A549 (cell line): ENCODE measurements around the gene CFAP77. TPM values are rescaled to one million over a fixed set of nuclear protein-coding genes. Genes with fewer than 3 reads are reported as not detected.

ENCODE experiments used
- ATAC-seq, 2 experiments: fragments of 200-7000 bp in 1 of 2; fragments of >200 bp in 1 of 2; cut with Nextera tagmentation in 1 of 2; cut with Tn5 transposase in 1 of 2; 3 replicates each; pipeline versions ENCODE4 v1.8.0 to v1.9.1; 2018 to 2020; ENCODE audit warnings: mild to moderate bottlenecking in 1 of 2, moderate library complexity in 1 of 2
- CTCF ChIA-PET: fragments of 300-600 bp; sonication (Branson Sonifier 250); formaldehyde crosslinking; extraction: SDS; loops from one replicate; lab custom pipeline; 2021; ENCODE audit warnings: antibody characterized with exemption, inconsistent platforms; lab: Yijun Ruan, JAX
- POLR2A ChIA-PET: fragments of 350-600 bp; formaldehyde crosslinking; extraction: SDS; loops from one replicate; lab custom pipeline; 2021; ENCODE audit warnings: antibody characterized with exemption, inconsistent platforms; lab: Yijun Ruan, JAX
- DNase-seq, 2 experiments: peaks; one replicate each; pipeline versions ENCODE4 v3.0.0 to v3.0.0-alpha.2; 2011 to 2016; ENCODE audit warnings: low read depth in 1 of 2, low spot score in 1 of 2
- FAIRE-seq: peaks from 2 replicates; lab custom pipeline; 2011; peaks lifted over from hg19 to GRCh38; lab: Jason Lieb, UNC
- H3K27ac ChIP-seq, 2 experiments: fragments of >200 bp; sonication (Bioruptor Twin); formaldehyde crosslinking; 3 replicates each; pipeline ENCODE4 v1.5.1; 2016 to 2017
- H3K4me1 ChIP-seq: fragments of >200 bp; sonication (Bioruptor Twin); formaldehyde crosslinking; 3 replicates; pipeline ENCODE4 v1.6.1; 2016
- H3K4me2 ChIP-seq: fragments of >200 bp; sonication (Bioruptor Twin); formaldehyde crosslinking; 3 replicates; pipeline ENCODE4 v1.6.1; 2016
- H3K4me3 ChIP-seq: fragments of >200 bp; sonication (Bioruptor Twin); formaldehyde crosslinking; 3 replicates; pipeline ENCODE4 v1.5.1; 2016
- H3K9me3 ChIP-seq: fragments of >200 bp; sonication (Bioruptor Twin); formaldehyde crosslinking; 3 replicates; pipeline ENCODE4 v1.6.1; 2016
- BHLHE40 ChIP-seq: IDR thresholded peaks from 2 replicates; pipeline ENCODE4 v1.6.1; 2012; ENCODE audit warnings: low read depth, low read length, inconsistent platforms
- CHD2 ChIP-seq: fragments of 150-350 bp; IDR thresholded peaks from 2 replicates; pipeline ENCODE4 v1.6.1; 2014; ENCODE audit warnings: low read length; ENCODE audit not compliant: partially characterized antibody
- CHD4 ChIP-seq: fragments of 200-600 bp; sonication (generic); IDR thresholded peaks from 2 replicates; pipeline ENCODE4 v1.6.1; 2016; ENCODE audit warnings: antibody characterized with exemption, mild to moderate bottlenecking, borderline replicate concordance
- FOSB ChIP-seq: fragments of 250-450 bp; sonication (Bioruptor Pico); IDR thresholded peaks from 2 replicates; pipeline ENCODE4 v1.5.0; 2020; ENCODE audit warnings: mild to moderate bottlenecking, moderate library complexity
- FOSL2 ChIP-seq, 2 experiments: fragments of 450-650 bp in 1 of 2; fragments of >200 bp in 1 of 2; sonication (Bioruptor Twin) in 1 of 2; formaldehyde crosslinking; IDR thresholded peaks; 2 replicates each; pipeline versions ENCODE4 v1.5.0 to v1.6.1; 2016 to 2020; ENCODE audit warnings: mild to moderate bottlenecking in 1 of 2, moderate library complexity in 1 of 2
- FOXS1 ChIP-seq: fragments of 250-450 bp; sonication (Bioruptor Pico); IDR thresholded peaks from 2 replicates; pipeline ENCODE4 v1.5.0; 2020; ENCODE audit warnings: mild to moderate bottlenecking, moderate library complexity
- HDAC2 ChIP-seq: fragments of 200-600 bp; sonication (generic); IDR thresholded peaks from 2 replicates; pipeline ENCODE4 v1.6.1; 2016
- JUNB ChIP-seq: fragments of >200 bp; sonication (Bioruptor Twin); formaldehyde crosslinking; IDR thresholded peaks from 2 replicates; pipeline ENCODE4 v1.6.1; 2016
- NPAS2 ChIP-seq: fragments of 250-450 bp; sonication (Bioruptor Pico); IDR thresholded peaks from 2 replicates; pipeline ENCODE4 v1.8.0; 2022; ENCODE audit warnings: mild to moderate bottlenecking, moderate library complexity, borderline replicate concordance
- RAD21 ChIP-seq, 2 experiments: fragments of >200 bp in 1 of 2; sonication (Bioruptor Twin) in 1 of 2; formaldehyde crosslinking in 1 of 2; IDR thresholded peaks in 1 of 2; conservative IDR thresholded peaks in 1 of 2; 2 replicates in 1 of 2; 3 replicates in 1 of 2; pipeline ENCODE4 v1.6.1; 2012 to 2018; ENCODE audit warnings: inconsistent platforms in 1 of 2
- RCOR1 ChIP-seq: fragments of 150-350 bp; IDR thresholded peaks from 2 replicates; pipeline ENCODE4 v1.6.1; 2014; ENCODE audit warnings: antibody characterized with exemption, low read length, low read depth
- RFX5 ChIP-seq: fragments of 450-650 bp; IDR thresholded peaks from 2 replicates; pipeline ENCODE4 v1.7.1; 2014; ENCODE audit warnings: antibody characterized with exemption, mild to moderate bottlenecking, moderate library complexity
- TFCP2L1 ChIP-seq: fragments of 250-450 bp; sonication (Bioruptor Pico); IDR thresholded peaks from 2 replicates; pipeline ENCODE4 v1.5.0; 2021; ENCODE audit warnings: mild to moderate bottlenecking
- TP53 ChIP-seq: fragments of 250-450 bp; sonication (Bioruptor Pico); IDR thresholded peaks from 2 replicates; pipeline ENCODE4 v1.5.0; 2021; ENCODE audit warnings: mild to moderate bottlenecking, moderate library complexity
- ZFP36 ChIP-seq: fragments of 450-650 bp; IDR thresholded peaks from 2 replicates; pipeline ENCODE4 v1.6.1; 2014; ENCODE audit warnings: borderline replicate concordance; ENCODE audit not compliant: partially characterized antibody
- ZSCAN20 ChIP-seq: fragments of 250-450 bp; sonication (Bioruptor Pico); IDR thresholded peaks from 2 replicates; pipeline ENCODE4 v1.8.0; 2022; ENCODE audit warnings: mild to moderate bottlenecking, moderate library complexity
- WGBS: methylation state at CpG from one replicate; pipeline ENCODE4 v1.1.6; 2017; ENCODE audit errors: missing lambda C conversion rate; 5-methylcytosine and 5-hydroxymethylcytosine counted together
- polyA plus RNA-seq, 4 experiments: library from polyadenylated mRNA; depleted of rRNA in 3 of 4; stranded (reverse); fragments of >200 nt; fragmentation: RNase III in 1 of 4; extraction: RNeasy Plus Mini Kit Qiagen cat#74134 plus additional on column Dnase treatment in 1 of 4; gene quantifications; 2 replicates in 3 of 4; 3 replicates in 1 of 4; pipeline ENCODE4 v1.2.3, GENCODE V29; 2011 to 2017
- TF ChIP-seq, protein P1 (sequence below): fragments of 200-600 bp; sonication (generic); IDR thresholded peaks from 2 replicates; pipeline ENCODE4 v1.6.1; 2016; ENCODE audit warnings: antibody characterized with exemption, mild to moderate bottlenecking, moderate library complexity
- TF ChIP-seq, protein P2 (sequence below): IDR thresholded peaks from 2 replicates; pipeline ENCODE4 v1.6.1; 2012
- TF ChIP-seq, protein P3 (sequence below): fragments of 250-450 bp; sonication (Bioruptor Pico); IDR thresholded peaks from 2 replicates; pipeline ENCODE4 v1.5.0; 2021; ENCODE audit warnings: mild to moderate bottlenecking, moderate library complexity, borderline replicate concordance
- TF ChIP-seq, protein P4 (sequence below): fragments of 150-350 bp; IDR thresholded peaks from 2 replicates; pipeline ENCODE4 v1.6.1; 2014; ENCODE audit warnings: low read depth, mild to moderate bottlenecking, low read length
- TF ChIP-seq, protein P5 (sequence below): fragments of >200 bp; sonication (Bioruptor Twin); formaldehyde crosslinking; IDR thresholded peaks from 2 replicates; pipeline ENCODE4 v1.6.1; 2016

Gene CFAP77
- polyA plus RNA-seq, 2 of the 4 experiments (the other 2 are of a cell fraction): 0.05 TPM; not detected in 1

DNA sequence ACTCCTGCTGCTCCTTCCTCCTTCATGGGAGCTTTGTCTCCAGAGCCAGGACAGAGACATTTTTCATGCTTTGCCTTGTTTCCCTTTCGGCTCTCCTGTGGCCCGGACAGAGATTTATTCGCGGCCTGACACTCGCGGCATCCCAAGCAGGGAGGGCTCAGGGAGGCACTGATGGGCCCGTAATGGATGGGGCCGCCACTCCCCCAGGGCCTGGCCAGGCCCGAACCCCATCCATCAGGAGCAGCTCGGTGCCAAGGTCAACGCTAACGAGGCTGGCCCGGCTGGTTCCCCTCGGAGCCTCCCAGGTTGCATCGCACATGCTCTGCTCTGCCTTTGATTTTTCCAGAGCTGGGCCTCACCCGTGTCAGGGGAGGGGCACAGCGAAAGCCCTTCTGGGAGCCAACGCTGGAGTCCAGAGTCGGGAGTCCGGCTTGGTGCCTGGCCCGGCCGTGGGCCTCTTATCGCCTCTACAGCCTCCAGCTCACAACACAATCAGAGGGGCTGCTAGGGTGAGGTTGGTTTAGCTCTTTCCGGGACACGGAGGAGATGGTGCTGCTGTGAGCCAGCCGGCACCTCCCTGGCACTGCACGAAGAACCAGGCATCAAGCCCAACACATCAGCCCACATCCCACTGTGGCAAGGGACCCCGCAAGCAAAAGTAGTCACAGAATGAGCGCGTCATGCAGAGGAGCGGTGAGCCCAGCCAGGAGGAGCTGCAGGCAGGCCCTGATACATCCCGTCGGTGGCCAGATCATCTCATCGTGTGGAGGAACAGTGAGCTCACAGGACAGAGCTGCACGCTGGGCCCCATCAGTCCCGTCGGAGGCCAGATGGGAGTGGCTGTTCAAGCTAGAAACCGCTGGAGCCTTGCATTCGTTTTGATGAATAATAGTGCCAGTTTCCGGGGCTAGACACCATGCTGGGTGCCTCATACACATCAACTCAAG, 100.2 kb downstream of the CFAP77 start:
- DNase-seq (no peak), FAIRE-seq (no peak), ATAC-seq (no peak)
- WGBS: 73% methylated on average over 37 of the region's 40 CpGs
- ChIA-PET CTCF (interaction anchor here (0.8 to 9.9 kb wide), 13 partner anchors 8 to 289 kb away, joined by 3 to 176 read pairs (median 3); partner anchors contain the start of gene CFAP77), POLR2A (no interaction called here)
- no peak for TF ChIP-seq FOSL2 (IDR thresholded peaks at IDR 0.05)
- TF ChIP-seq FOSL2 (CRISPR knock-in tag; IDR thresholded peaks at IDR 0.05): no peak
- no peak for TF ChIP-seq CHD4
- TF ChIP-seq FOXS1 (CRISPR knock-in tag): no peak
- TF ChIP-seq ZSCAN20 (CRISPR knock-in tag): no peak
- TF ChIP-seq TP53 (CRISPR knock-in tag): no peak
- no peak for TF ChIP-seq RCOR1
- TF ChIP-seq RFX5: no peak
- no peak for TF ChIP-seq JUNB
- Histone ChIP-seq H3K4me2 (no peak overlapping the region), H3K9me3 (no peaks in the 10 kb centered on the region), H3K4me3 (no peak overlapping the region), H3K27ac (no peak overlapping the region), H3K4me1 (no peaks in the 10 kb centered on the region)

DNA sequence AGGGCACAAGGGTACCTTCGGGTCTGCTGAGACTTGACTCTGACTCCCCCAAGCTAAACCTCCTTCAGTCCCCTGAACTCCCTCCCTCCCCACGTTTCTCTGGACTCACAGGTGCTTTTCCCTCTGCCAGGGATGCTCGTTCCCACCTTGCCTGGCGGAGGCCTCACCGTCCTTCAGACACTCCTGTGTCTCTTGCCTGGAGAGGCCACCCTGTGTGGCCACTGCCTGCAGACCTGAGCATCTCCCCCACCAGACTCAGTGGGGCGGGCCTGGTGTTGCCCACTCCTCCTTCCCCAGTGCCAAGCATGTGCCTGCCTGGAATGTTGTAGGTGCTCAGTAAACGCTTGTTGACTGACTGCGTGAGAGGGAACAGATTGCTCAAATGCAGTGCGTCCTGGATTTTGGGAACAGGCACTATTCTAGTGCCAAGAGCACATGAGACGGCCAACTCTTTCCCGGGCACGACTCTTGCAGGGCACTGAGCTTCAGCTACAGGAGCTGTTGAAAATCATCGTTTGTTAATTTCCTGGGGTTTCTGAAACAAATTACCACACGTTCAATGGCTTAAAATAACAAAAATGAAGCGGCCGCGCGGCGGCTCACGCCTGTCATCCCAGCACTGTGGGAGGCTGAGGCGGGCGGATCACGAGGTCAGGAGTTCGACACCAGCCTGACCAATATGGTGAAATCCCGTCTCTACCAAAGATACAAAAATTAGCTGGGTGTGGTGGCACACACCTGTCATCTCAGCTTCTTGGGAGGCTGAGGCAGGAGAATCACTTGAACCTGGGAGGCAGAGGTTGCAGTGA, 101.4 kb downstream of the CFAP77 start:
- no peaks in the 10 kb centered on the region for H3K9me3 ChIP-seq
- no peak overlapping the region for H3K4me3 ChIP-seq
- TF ChIP-seq CHD2: no peak
- TF ChIP-seq, all 56 proteins: peak for 0
- CTCF ChIA-PET: interaction anchor here (0.8 to 9.9 kb wide), 4 partner anchors 10 to 461 kb away, joined by 3 to 176 read pairs (median 3); no protein-coding TSS in a partner anchor
- ATAC-seq (no peak), FAIRE-seq (no peak), DNase-seq (no peak)
- Histone ChIP-seq H3K4me2 (no peak overlapping the region), H3K4me1 (no peaks in the 10 kb centered on the region), H3K27ac (no peak overlapping the region)
- 58% methylated on average over 25 of the region's 25 CpGs for WGBS
- POLR2A ChIA-PET: no interaction called here

DNA sequence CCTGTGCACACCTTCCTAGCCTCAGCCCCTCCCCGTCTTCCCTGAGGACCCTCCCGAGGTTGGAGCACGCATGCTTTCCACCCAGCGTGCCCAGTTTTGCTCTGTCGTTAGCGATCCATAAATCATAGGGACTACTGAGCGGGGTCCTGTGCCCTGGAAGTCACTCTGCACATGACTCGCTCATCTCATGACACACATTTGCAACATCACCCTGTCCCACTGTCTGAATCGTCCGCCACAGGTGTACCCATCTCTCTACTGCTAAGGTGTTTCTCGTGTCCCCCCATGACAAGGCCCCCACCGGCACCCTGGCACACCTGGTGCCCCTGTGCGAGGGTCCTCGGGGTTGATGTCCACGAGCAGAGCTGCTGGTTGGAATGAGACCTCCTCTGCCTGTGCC, 103.4 kb downstream of the CFAP77 start:
- Histone ChIP-seq H3K27ac (no peak overlapping the region), H3K9me3 (no peaks in the 10 kb centered on the region), H3K4me2 (no peak overlapping the region), H3K4me3 (no peak overlapping the region), H3K4me1 (no peaks in the 10 kb centered on the region)
- ATAC-seq (no peak), DNase-seq (no peak), FAIRE-seq (no peak)
- WGBS: 40% methylated on average over 15 of the region's 15 CpGs
- ChIA-PET CTCF (no interaction called here), POLR2A (no interaction called here)
- TF ChIP-seq, protein P1, sequence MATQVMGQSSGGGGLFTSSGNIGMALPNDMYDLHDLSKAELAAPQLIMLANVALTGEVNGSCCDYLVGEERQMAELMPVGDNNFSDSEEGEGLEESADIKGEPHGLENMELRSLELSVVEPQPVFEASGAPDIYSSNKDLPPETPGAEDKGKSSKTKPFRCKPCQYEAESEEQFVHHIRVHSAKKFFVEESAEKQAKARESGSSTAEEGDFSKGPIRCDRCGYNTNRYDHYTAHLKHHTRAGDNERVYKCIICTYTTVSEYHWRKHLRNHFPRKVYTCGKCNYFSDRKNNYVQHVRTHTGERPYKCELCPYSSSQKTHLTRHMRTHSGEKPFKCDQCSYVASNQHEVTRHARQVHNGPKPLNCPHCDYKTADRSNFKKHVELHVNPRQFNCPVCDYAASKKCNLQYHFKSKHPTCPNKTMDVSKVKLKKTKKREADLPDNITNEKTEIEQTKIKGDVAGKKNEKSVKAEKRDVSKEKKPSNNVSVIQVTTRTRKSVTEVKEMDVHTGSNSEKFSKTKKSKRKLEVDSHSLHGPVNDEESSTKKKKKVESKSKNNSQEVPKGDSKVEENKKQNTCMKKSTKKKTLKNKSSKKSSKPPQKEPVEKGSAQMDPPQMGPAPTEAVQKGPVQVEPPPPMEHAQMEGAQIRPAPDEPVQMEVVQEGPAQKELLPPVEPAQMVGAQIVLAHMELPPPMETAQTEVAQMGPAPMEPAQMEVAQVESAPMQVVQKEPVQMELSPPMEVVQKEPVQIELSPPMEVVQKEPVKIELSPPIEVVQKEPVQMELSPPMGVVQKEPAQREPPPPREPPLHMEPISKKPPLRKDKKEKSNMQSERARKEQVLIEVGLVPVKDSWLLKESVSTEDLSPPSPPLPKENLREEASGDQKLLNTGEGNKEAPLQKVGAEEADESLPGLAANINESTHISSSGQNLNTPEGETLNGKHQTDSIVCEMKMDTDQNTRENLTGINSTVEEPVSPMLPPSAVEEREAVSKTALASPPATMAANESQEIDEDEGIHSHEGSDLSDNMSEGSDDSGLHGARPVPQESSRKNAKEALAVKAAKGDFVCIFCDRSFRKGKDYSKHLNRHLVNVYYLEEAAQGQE: no peak
- TF ChIP-seq TP53 (CRISPR knock-in tag) (no peak), TFCP2L1 (no peak), NPAS2 (CRISPR knock-in tag) (no peak), HDAC2 (no peak), FOSL2 (IDR thresholded peaks at IDR 0.05) (no peak), FOSL2 (CRISPR knock-in tag; IDR thresholded peaks at IDR 0.05) (no peak), CHD4 (no peak), ZFP36 (no peak), RAD21 (conservative IDR thresholded peaks at IDR 0.05 in 1 of 2, IDR thresholded peaks at IDR 0.05 in 1 of 2) (no peak), BHLHE40 (no peak), FOSB (CRISPR knock-in tag) (no peak)
- TF ChIP-seq, protein P2, sequence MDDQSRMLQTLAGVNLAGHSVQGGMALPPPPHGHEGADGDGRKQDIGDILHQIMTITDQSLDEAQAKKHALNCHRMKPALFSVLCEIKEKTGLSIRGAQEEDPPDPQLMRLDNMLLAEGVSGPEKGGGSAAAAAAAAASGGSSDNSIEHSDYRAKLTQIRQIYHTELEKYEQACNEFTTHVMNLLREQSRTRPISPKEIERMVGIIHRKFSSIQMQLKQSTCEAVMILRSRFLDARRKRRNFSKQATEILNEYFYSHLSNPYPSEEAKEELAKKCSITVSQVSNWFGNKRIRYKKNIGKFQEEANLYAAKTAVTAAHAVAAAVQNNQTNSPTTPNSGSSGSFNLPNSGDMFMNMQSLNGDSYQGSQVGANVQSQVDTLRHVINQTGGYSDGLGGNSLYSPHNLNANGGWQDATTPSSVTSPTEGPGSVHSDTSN: no peak
- TF ChIP-seq, protein P3, sequence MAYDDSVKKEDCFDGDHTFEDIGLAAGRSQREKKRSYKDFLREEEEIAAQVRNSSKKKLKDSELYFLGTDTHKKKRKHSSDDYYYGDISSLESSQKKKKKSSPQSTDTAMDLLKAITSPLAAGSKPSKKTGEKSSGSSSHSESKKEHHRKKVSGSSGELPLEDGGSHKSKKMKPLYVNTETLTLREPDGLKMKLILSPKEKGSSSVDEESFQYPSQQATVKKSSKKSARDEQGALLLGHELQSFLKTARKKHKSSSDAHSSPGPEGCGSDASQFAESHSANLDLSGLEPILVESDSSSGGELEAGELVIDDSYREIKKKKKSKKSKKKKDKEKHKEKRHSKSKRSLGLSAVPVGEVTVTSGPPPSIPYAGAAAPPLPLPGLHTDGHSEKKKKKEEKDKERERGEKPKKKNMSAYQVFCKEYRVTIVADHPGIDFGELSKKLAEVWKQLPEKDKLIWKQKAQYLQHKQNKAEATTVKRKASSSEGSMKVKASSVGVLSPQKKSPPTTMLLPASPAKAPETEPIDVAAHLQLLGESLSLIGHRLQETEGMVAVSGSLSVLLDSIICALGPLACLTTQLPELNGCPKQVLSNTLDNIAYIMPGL (CRISPR knock-in tag): no peak
- TF ChIP-seq, protein P4, sequence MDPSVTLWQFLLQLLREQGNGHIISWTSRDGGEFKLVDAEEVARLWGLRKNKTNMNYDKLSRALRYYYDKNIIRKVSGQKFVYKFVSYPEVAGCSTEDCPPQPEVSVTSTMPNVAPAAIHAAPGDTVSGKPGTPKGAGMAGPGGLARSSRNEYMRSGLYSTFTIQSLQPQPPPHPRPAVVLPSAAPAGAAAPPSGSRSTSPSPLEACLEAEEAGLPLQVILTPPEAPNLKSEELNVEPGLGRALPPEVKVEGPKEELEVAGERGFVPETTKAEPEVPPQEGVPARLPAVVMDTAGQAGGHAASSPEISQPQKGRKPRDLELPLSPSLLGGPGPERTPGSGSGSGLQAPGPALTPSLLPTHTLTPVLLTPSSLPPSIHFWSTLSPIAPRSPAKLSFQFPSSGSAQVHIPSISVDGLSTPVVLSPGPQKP: no peak
- TF ChIP-seq, protein P5, sequence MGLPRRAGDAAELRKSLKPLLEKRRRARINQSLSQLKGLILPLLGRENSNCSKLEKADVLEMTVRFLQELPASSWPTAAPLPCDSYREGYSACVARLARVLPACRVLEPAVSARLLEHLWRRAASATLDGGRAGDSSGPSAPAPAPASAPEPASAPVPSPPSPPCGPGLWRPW: no peak
